OCI-LY1 (cell line): ENCODE results near the gene ADAMTS9.

Experiments used
- EZH2 ChIP-seq: fragments of 200-600 bp; sonication (generic), shearing (Covaris generic); IDR thresholded peaks from 2 replicates; pipeline ENCODE4 v1.8.0; 2017; ENCODE audit warnings: borderline replicate concordance, mixed run types, mild to moderate bottlenecking, antibody characterized with exemption, low read length, moderate library complexity, mixed read lengths
- TF ChIP-seq, protein P1 (sequence below): fragments of 200-600 bp; sonication (generic), shearing (Covaris generic); IDR thresholded peaks from 2 replicates; pipeline ENCODE4 v1.5.1; 2017; ENCODE audit warnings: mild to moderate bottlenecking, antibody characterized with exemption, low read length, moderate library complexity, mixed read lengths

DNA sequence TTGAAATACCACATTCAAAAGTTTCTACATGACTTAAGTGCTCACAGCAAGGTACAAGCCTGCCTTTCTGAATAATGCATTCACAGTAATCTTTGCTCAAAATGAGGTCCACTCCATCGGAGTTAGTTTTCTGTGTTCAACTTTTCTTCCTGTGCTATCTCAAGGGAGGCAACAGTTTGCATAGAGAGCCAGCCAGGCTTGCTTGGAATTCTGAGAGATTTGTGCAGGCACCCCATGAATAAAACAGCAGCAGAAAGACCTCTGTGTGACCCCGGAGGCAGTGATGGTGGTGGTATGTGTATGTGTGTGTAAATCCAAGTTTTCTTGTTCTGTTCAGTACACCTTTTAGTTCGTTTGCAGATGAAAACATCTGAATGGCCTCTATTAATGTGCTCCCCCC, 124.0 kb downstream of the ADAMTS9 start:
- no peak for TF ChIP-seq EZH2
- TF ChIP-seq, protein P1, sequence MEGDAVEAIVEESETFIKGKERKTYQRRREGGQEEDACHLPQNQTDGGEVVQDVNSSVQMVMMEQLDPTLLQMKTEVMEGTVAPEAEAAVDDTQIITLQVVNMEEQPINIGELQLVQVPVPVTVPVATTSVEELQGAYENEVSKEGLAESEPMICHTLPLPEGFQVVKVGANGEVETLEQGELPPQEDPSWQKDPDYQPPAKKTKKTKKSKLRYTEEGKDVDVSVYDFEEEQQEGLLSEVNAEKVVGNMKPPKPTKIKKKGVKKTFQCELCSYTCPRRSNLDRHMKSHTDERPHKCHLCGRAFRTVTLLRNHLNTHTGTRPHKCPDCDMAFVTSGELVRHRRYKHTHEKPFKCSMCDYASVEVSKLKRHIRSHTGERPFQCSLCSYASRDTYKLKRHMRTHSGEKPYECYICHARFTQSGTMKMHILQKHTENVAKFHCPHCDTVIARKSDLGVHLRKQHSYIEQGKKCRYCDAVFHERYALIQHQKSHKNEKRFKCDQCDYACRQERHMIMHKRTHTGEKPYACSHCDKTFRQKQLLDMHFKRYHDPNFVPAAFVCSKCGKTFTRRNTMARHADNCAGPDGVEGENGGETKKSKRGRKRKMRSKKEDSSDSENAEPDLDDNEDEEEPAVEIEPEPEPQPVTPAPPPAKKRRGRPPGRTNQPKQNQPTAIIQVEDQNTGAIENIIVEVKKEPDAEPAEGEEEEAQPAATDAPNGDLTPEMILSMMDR, result no peak
